ENCODE measurements around the gene VWF.

Gene VWF

DNA sequence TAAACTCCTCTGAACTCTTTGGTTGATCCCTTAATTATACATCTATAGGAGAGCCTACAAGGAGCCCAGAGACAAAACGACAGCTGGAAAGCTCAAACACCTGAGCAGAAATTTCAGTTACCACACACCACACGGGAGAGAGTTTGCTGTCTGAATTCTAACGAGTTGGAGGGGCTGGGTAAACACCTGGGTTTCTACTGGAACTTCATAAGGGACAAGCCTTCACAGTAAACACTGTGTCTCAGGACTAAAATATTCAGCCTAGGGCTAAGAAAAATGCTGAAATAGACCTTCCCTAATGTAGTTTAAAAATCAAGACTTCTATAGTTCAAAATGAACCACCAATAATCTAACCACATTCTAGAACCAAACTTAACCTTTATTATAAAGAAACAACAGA is 169.8 kb downstream of the VWF start:
- Histone ChIP-seq H3K27ac (ENCODE audit: low read length) (no peak overlapping the region), H3K4me2 (ENCODE audit: low read length) (no peak overlapping the region), H3K9ac (ENCODE audit: low read length) (no peak overlapping the region), H4K20me1 (ENCODE audit: insufficient read depth, low read length) (no peaks in the 10 kb centered on the region), H3K79me2 (ENCODE audit: low read length) (no peaks in the 10 kb centered on the region), H3K27me3 (ENCODE audit: low read depth, low read length) (peaks cover 25% of the 10 kb centered on the region), H3K9me3 (ENCODE audit: insufficient read depth, low read length) (no peaks in the 10 kb centered on the region), H3K36me3 (replicated peaks; ENCODE audit: low read depth, low read length) (no peaks in the 10 kb centered on the region), H3K4me3 (ENCODE audit: low read length) (no peak overlapping the region), H2AFZ (ENCODE audit: low read depth, low read length) (no peak overlapping the region), H3K4me1 (ENCODE audit: low read length) (no peaks in the 10 kb centered on the region)
- TF ChIP-seq EZH2phosphoT487 (IDR thresholded peaks at IDR 0.05; ENCODE audit: low read depth), result no peak
- TF ChIP-seq CTCF (IDR thresholded peaks at IDR 0.05; ENCODE audit: low read depth, low read length), result no peak

GRCh38 chr12:5953835-5954586 is 170.5 kb downstream of the VWF start:
- H3K9ac ChIP-seq (ENCODE audit: low read length), result no peak overlapping the region
- H3K36me3 ChIP-seq (replicated peaks; ENCODE audit: low read depth, low read length), result no peaks in the 10 kb centered on the region
- H3K79me2 ChIP-seq (ENCODE audit: low read length), result no peaks in the 10 kb centered on the region
- H4K20me1 ChIP-seq (ENCODE audit: insufficient read depth, low read length), result no peaks in the 10 kb centered on the region
- no peak overlapping the region for H3K4me3 ChIP-seq (ENCODE audit: low read length)
- no peaks in the 10 kb centered on the region for H3K4me1 ChIP-seq (ENCODE audit: low read length)
- no peak overlapping the region for H2AFZ ChIP-seq (ENCODE audit: low read depth, low read length)
- H3K27me3 ChIP-seq (ENCODE audit: low read depth, low read length), result peaks cover 26% of the 10 kb centered on the region
- no peak overlapping the region for H3K27ac ChIP-seq (ENCODE audit: low read length)
- TF ChIP-seq EZH2phosphoT487 (IDR thresholded peaks at IDR 0.05; ENCODE audit: low read depth), result no peak
- no peak for TF ChIP-seq CTCF (IDR thresholded peaks at IDR 0.05; ENCODE audit: low read depth, low read length)
- no peaks in the 10 kb centered on the region for H3K9me3 ChIP-seq (ENCODE audit: insufficient read depth, low read length)
- no peak overlapping the region for H3K4me2 ChIP-seq (ENCODE audit: low read length)

DNA sequence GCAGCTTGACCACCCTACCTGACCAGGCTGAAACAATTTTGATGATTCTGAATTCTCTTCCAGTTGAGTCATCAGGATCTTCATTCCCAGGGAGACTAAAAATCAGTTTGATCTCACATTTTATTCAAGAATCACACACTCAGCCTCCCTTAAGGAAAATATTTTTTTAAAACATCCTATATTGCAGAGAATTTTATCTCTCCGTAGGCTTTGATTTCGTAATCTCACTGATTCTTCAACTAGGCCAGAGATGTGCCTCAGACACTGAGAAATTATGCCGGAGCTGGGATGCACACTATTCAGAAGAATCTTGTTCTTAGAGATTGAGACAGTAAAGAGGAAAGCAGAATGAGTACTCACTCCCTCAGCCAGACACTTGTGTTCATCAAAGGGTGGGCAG is 172.4 kb downstream of the VWF start:
- no peak overlapping the region for H3K4me3 ChIP-seq (ENCODE audit: low read length)
- H4K20me1 ChIP-seq (ENCODE audit: insufficient read depth, low read length), result no peaks in the 10 kb centered on the region
- no peak overlapping the region for H3K4me2 ChIP-seq (ENCODE audit: low read length)
- H3K27ac ChIP-seq (ENCODE audit: low read length), result no peak overlapping the region
- no peaks in the 10 kb centered on the region for H3K79me2 ChIP-seq (ENCODE audit: low read length)
- peaks cover 26% of the 10 kb centered on the region for H3K27me3 ChIP-seq (ENCODE audit: low read depth, low read length)
- H3K36me3 ChIP-seq (replicated peaks; ENCODE audit: low read depth, low read length), result no peaks in the 10 kb centered on the region
- H3K9ac ChIP-seq (ENCODE audit: low read length), result no peak overlapping the region
- no peaks in the 10 kb centered on the region for H3K9me3 ChIP-seq (ENCODE audit: insufficient read depth, low read length)
- H2AFZ ChIP-seq (ENCODE audit: low read depth, low read length), result no peak overlapping the region
- no peak for TF ChIP-seq CTCF (IDR thresholded peaks at IDR 0.05; ENCODE audit: low read depth, low read length)
- TF ChIP-seq EZH2phosphoT487 (IDR thresholded peaks at IDR 0.05; ENCODE audit: low read depth), result no peak
- no peaks in the 10 kb centered on the region for H3K4me1 ChIP-seq (ENCODE audit: low read length)

DNA sequence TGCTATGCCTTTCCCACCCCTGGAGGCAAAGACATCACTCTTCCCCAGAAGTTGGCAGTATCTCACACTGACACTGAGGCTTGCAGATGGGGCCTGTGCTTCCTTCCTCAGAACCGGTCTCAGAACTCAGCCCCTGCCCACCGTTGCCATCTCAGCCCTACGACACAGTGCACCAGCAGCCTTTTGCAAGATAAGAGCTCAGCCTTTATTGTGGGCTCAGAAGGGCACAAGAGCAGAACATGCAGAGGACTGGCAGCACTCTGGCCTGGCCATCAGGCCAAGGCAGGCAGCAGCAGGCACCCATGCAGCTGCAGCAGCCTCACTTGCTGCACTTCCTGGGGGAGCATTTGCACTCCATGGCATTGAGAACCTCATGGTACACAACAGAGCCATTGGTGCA is 175.8 kb downstream of the VWF start:
- Histone ChIP-seq H4K20me1 (ENCODE audit: insufficient read depth, low read length) (no peaks in the 10 kb centered on the region), H3K79me2 (ENCODE audit: low read length) (no peaks in the 10 kb centered on the region), H3K9ac (ENCODE audit: low read length) (no peak overlapping the region), H3K36me3 (replicated peaks; ENCODE audit: low read depth, low read length) (no peaks in the 10 kb centered on the region), H3K27ac (ENCODE audit: low read length) (no peak overlapping the region), H3K9me3 (ENCODE audit: insufficient read depth, low read length) (no peaks in the 10 kb centered on the region), H3K4me2 (ENCODE audit: low read length) (no peak overlapping the region), H3K4me1 (ENCODE audit: low read length) (no peaks in the 10 kb centered on the region), H3K4me3 (ENCODE audit: low read length) (no peak overlapping the region), H3K27me3 (ENCODE audit: low read depth, low read length) (peaks cover 25% of the 10 kb centered on the region), H2AFZ (ENCODE audit: low read depth, low read length) (no peak overlapping the region)
- TF ChIP-seq CTCF (IDR thresholded peaks at IDR 0.05; ENCODE audit: low read depth, low read length), result no peak
- TF ChIP-seq EZH2phosphoT487 (IDR thresholded peaks at IDR 0.05; ENCODE audit: low read depth), result no peak
